NCI-H2227 treated with DMSO at 0.1 percent for 48 hours (cell line): ENCODE measurements around the gene LRRN3.

Experiments
- DNase-seq: peaks from one replicate; lab custom pipeline; 2025; lab: John Stamatoyannopoulos, UW

Gene LRRN3

DNA sequence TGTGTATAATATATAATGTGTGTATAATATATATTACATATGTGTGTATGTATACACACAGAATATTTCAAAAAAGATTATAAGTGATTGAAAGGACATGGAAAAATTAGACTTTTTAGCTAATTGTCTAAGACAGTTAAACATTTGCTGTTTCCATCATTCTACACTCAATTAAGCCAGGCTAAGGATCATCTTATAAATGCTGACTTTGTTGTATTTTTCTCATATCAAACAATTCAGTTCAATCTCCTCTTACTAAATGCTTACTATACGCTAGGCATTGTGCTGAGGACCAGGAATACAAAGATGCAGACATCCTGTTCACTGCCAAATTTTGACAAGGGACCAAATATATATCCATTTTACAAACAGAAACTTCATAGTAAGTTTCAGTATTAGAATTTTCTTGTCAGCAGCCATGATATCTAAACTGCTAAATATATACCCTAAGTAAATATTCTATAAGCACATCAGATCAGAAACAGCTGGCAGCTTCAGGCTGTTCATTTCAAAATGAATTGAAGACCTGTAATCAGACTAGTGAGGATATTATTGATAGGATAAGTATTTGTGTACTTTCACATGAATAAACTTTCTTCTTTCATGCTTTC is 10.3 kb upstream of the LRRN3 start:
- no peak for DNase-seq

DNA sequence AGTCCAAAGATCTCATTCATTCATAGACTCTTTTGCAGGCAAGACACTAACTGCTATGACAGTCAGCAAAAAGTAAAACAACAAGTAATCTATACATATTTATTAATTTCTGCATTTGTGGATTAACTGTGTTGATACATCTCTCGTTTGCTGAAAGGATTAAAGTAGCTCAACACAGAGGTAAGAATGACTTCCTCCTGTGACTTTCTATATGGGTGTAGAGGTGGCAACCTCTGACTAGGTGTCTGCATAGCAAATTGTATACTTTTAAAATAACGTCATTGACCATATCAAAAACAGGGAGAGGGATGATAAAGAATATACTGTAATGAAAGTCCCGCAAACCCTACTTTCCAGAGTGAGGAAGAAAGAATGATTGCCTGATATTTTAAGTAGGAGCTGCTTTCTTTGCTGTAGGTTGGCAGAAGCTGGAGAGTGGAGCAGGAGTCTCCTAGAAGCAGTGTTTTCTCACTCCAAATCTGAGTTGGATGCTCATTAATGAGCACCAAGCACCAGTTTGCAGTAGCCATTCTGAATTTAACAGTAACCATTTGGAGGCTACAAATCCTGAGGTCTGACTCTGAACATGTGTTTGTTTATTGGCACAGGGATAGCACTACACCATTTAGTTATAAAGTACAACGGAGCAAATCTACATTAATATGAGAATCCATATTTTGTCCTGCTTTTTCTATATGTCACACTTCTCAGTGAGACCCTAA is 9.2 kb upstream of the LRRN3 start:
- DNase-seq: no peak

DNA sequence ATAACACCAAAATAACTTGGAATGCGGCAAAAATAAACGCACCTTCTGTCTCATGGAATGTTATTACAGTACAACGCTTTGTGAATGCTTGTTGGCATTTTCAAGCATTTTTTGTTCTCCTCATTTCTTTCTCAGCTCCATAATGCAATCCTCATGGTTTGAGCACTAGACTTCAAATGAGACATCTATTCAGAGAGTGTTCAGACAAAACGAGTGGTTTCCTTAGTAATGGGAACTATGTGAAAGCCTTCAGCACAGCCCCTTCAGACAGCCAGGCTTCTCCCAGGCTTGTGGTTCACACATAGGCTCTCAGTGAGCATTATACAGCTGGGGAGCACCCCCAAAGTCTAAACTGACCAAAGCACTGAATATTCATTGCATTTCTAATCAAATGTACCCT is 8.6 kb upstream of the LRRN3 start:
- DNase-seq: no peak

DNA sequence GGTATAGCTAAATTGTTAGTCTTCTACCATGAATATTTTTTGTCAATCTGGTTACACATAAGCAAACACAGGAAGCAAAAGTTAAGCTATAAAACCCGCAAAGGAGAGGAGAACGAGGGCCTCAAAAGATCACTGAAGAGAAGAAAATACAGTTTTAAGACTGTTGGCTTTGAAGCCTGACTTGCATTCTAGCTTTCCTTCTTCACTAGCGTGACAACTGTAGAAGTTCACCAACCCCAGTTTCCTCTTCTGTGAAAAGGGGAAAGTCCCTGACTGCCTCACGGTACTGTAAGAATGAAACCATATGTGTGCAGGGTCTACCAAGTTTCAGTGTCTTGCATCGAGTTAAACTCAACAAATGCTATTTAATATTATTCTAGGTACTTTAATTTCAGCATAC is 7.5 kb upstream of the LRRN3 start:
- DNase-seq: no peak

DNA sequence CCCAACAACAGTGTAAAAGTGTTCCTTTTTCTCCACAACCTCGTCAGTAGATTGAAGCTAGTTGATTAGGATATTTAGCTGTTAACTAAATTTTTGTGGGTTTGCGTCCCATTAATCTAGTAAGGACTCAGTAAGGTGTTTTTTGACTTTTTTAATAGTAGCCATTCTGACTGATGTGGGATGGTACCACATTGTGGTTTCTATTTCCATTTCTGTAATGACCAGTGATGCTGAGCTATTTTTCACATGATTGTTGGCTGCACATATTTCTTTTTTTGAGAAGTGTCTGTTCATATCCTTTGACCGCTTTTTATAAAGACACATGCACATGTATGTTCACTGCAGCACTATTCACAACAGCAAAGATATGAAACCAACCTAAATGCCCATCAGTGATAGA is 5.6 kb upstream of the LRRN3 start:
- no peak for DNase-seq

DNA sequence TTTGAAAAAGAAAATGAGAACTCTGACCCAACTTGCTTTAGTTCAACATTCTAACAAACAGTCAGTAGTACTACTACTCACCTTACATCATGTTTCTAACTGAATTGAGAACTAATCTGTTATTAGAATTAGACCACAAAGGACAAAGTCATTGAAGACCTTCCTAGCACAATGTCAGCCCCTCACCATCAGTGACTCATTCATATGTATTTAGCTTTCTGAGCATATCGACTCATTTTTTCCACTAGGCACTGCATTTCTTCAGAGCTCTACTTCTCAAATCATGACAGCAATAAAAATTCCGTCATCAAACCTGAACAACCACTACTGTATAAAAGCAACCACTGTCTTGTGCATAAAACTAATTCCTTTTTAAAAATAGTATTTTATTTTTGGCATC is 4.4 kb upstream of the LRRN3 start:
- no peak for DNase-seq

DNA sequence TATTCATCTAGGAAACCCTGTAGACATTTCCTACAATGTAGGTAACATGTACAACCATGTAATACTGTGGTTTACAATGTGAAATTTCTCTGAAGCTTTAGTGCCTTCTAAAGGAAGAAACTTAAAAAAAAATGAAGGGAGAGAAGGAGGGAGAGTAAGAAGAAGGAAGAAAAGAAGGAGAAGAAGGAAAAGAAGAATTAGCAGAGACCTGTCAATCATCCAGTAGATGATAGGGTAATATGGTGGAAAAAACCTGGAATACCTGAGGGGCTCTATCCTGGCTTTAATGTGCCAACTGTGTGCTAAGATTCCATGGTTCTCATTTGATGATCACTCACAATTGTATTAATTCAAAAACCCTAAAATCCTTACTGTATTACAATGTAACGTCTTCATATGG is 2.6 kb upstream of the LRRN3 start:
- DNase-seq: no peak

DNA sequence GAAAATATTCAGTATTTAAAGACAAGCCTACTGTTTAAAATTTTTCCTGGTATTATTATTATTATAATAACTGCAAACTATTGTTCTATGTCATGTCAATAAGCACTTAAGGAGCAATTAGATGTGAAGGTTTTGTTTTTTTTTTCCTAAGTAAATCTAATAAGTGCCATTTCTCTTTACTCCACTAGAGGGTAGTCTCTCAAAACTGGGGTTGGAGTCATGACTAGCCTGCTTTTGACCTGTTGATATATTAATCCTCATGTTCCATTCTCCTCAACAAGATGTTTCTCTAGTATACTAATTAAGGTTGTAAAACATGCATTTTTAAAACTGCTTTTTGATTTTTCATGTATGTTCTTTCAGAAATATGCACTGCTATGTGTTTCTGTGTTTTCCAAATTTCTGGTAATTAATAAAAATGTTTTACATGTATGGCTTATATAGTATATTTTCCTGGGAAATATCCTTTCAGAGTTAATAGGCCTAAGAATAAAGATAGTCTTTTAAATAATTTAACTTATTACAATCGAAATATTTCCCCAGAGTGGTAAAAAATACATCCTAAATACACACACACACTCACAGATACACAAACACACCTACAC is 1.0 kb upstream of the LRRN3 start:
- DNase-seq: peak; percentile 74

DNA sequence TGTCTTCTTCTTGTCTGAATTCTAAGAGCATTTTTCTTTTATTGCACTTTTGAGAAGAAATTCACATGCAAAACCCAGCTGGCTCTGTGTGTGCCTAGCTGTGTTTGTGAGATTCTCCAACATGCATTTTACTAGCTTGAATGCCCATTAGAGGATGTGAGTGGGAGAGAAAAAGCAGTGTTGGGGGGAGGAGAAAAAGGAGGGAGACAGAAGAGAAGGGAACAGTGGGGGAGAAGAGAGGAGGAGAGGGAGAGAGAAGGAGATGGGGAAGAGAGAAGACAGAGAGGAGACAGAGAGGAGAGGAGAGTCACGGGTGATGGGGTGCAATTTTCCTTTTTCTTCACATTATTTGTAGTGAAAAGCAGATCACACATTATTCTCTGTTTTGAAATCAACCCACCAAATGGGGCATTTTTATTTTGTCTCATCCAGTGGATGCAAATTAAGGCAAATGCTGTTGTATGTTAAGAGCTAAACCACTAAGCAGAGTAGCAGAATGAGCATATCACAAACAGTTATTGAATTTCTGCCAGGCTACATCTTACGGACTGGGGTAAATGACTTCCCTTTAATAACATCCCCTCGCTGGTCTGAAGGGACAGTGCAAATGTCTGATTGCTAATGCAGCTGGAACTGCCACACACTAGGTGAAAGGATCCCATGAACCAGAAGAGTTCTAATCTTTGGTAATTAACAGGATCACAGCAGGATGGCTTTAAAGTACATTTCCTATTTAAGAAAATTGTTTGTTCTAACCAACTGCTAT is 849 bp downstream of the LRRN3 start:
- DNase-seq: peak; percentile 55

DNA sequence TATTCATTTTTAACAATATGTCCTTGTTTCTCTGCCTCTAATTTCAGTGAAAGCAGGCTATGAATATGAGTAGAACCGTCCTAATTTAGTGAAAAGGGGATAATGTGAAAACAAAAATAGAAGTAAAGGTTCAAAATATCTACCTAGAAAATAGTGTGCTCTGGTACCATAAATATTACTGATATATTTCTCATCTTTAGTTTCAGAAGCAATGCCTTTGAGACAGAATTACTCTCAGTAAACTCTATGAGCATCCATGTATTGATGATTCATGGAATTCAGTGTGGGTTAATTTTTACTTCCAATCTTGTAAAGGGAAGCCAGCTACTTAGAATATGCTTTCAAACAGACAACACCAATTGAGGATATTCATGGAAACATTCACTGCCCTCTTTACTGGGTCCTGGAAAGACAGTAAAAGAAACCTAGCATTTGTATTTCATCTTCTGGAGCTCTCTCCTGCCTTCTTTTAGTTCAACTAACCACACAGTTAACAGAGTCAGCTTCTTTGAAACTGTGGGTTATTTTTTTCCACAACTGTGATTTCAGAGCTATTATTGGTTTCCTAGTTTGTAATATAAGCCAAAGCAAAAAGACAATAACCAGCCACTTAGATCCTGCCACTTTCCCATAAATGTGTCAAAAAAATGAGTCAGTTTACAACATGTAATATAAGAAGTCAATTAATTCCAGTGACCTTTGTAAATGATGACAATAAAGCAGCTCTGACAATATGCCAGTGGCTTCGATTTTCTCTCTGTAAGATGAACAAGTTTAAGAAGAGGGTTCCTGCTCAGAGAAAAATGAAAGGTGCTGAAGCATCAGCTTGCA is 1.7 kb downstream of the LRRN3 start:
- peak; percentile 31 for DNase-seq

DNA sequence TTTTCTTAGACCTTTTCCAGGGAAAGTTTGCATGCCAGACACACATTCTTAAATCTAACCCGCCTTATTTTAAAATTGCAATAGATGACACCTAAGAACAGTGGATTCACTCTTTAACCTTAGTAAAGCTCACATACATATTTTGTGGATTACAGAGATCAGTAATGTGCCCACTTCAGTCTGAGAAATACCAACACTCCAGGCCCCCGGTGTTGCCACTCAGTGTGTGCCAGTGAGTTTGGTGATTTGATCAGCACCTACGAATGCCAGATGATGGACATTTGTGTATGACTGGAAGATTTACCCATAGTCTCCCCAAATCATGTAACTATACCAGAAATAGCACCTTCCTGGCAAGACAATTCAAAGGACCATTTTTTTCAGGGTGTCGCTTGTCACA is 2.6 kb downstream of the LRRN3 start:
- no peak for DNase-seq

DNA sequence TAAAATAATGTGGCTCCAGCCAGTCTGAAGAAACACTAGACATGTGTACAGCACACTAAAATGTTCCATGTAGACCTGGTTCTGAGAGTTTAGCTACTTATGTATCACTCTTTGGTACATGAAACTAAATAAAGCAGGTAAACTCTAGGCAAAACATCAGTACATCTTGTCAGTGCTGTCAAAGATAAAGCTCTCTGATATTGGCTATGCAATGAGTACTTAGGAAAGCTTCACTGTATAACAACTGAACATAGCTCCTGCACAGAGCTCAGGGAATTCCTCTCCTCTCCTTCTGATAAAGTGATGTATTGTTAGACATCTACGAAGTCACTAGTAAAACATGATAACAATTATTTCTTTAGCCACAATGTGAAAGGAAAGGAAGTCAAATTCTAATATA is 3.5 kb downstream of the LRRN3 start:
- peak; percentile 14 for DNase-seq

DNA sequence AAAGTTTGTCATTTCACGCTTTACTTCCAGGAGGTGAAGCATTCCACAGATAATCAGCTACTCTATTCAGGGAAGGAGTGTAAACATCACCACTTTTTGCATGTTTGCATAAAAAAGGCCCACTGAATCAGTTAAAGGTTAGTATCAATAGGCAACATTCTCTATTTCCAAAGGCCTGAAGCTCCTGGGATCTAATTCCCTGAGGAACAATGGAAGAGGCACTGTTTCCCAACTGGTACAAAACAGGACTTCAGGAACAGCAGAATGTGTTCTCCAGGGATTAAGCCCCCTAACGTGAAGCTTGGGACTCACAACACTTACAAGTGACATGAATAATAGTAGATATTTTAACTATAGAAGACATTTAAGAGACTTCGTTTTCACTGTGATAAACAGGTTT is 6.1 kb downstream of the LRRN3 start:
- DNase-seq: no peak

DNA sequence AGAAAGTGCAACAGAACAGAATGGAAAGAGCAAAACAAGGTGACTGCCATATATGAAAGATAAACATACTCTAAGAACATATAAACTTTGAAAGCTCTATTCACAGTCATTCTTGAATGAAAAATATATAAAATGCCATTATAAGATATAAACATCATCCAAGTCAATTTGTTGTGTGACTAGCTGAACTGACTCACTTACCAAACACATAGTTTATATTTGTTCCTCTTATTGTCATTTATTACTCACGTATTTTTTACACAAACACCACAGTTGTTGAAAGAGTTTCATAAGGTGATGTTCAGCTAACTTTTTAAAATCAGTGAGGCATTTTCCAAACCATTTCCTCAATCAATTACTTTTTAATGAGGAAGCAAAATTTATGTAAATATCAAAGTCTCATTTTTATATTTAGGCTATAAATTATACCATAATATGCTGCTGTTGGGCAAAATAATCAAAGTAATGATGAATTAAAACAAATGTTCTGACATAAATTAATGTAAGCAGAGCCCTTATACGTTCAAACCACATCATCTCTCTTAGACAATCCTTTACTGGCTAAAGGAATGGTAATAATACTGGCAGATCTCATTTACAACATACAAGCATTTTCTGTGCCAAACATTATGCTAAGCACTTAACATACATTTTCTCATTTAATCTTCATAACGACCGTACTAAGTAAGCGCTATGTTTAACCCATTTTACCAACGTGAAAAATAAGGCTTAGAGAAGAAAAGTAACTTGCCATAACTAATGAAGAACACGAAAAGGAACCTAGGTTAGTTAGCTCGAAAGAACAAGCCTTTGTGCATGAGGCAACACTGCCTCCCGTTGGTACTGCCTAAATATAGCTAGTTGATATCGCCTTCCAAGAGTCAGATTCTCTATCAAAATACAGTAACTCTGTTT is 7.3 kb downstream of the LRRN3 start:
- peak; percentile 57 for DNase-seq

DNA sequence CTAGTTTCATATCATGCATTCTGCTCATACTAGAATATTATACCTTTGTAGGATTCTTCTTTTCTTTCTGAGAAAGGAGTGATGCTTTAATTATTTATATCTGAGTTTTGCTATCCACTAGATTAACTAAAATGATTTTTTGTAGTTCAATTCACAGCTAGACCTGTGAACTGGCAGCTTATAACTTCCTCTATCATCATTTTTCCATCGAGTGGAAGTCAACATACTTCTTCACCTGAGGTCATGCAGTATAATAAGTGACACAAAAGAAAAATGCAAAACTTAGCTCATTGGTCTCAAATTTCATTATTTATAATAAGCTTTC is 8.0 kb downstream of the LRRN3 start:
- no peak for DNase-seq

DNA sequence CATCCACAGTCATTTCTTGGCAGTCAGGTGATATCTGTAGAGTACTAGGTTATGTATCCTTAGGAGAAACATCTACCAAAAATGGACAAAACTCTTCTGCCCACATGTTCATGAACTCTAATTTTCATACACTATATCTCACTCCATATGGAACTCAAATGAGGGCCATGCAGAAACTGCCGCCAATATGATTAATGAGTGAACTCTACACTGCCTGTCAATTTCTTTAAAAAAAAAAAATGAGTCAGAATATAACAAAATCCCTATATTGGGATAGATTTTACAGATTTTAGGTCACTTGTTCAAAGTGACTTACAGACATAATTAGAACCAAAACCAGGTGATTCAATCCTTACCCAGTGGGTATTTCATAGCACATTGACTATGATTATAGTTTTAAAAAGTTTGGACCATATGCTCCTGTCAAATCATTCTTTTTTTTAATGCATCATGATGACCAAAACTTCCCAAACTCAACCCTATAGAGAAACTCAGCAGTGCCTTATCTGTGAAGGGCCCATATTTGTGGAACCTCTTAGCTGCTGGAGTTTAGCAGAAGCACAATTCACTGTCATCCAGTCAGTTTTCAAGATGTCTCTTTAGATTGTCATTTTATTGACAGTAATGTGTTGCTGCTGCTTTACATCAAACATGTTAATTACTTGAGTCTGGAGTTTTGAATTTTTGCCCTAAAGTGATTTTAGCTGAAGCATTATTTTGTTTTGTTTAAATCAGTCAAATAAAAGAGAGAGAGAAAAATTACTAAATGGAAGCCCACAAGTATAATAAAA is 11.1 kb downstream of the LRRN3 start:
- no peak for DNase-seq

DNA sequence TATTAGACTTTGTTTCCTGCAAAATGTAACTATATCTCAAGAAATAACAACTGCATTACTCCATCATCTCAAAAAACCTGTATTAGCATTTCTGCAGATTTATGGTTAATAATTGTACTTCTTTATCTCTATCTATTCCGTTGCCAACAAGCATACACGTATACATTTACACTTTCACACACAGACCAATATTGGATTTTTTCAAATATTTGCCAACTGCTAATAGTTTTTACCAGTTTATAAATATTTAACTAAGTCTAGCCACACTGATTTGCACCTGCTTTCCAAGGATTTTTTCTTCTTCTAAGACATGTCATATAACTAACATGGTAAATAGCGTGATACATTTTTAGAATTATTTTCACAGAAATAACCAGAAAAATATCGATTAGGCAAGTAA is 12.2 kb downstream of the LRRN3 start:
- DNase-seq: no peak

DNA sequence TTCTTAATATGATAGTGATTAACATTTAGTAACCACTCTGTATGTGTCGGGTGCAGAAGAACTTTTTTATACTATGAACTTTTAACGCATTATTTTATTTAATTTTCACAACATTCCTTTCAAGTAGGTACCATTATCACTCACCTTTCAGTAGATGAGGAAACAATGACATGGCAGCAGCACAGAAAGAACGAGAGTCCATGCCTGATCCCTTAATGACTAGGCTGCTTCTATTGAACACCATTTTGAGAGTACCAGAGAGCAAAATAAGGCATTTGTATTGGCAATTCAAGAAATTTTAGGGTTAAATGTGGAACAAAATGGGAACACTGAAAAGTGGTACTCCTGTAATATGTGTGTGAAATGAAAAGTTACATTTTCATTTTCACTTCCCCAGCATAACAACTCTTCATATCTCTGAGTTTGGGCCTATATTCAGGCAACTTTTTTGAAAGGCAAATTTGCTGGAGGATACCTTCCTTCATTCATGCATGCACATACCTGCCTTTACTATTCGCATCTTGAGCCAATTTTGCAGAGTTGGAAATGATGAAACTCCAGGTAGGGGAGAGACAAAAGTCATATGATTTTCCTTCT is 12.8 kb downstream of the LRRN3 start:
- DNase-seq: no peak

DNA sequence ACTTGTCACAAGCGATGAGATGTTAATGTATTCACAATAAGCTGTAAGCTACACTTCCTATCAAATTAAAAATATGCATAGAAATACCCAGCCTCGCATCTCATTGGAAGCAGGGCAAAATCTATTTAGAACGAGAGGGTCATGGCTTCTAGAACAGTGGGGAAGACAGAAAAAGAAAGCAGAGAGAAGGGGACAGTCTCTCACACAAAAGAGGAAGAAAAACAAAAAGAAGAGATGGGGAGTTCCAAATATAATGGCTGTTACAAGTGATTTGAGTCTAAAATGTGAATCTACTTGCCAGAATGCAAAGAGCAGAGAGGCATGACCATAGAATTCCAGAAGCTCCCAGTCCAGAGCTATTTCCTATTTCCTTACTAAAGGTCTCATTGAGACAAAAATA is 13.8 kb downstream of the LRRN3 start:
- DNase-seq: no peak

DNA sequence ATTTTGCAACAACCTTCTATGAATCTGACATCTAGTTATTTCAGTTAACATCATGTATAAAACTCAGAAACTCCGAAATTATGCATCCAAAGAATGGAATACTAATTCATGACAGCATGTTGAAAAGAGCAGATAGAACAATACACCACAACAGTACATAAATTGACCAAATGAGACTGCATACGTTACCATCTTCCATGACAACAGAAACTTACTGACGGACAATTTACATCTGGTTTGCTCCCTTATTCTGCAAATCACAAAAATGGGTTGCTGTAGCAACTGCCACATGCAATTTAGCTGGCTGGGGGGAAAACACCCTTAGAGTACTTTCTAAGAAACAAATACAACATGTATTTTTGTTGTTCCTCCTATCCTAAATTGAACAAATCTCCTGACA is 14.3 kb downstream of the LRRN3 start:
- DNase-seq: no peak
